ENCODE measurements around the gene GNA14.

GNA14 gene

GRCh38 chr9:77432053-77432452 is 216.1 kb downstream of the GNA14 start:
- no peak overlapping the region for H3K4me3 ChIP-seq (replicated peaks; ENCODE audit: low read depth, low read length)
- no peak for TF ChIP-seq CTCF (IDR thresholded peaks at IDR 0.05; ENCODE audit: low read depth, low read length, missing control alignments)
- no peak for DNase-seq (ENCODE audit: extremely low read depth, low read depth)

GRCh38 chr9:77429928-77430327 is 218.2 kb downstream of the GNA14 start:
- no peak overlapping the region for H3K4me3 ChIP-seq (replicated peaks; ENCODE audit: low read depth, low read length)
- TF ChIP-seq CTCF (IDR thresholded peaks at IDR 0.05; ENCODE audit: low read depth, low read length, missing control alignments) = no peak

DNA sequence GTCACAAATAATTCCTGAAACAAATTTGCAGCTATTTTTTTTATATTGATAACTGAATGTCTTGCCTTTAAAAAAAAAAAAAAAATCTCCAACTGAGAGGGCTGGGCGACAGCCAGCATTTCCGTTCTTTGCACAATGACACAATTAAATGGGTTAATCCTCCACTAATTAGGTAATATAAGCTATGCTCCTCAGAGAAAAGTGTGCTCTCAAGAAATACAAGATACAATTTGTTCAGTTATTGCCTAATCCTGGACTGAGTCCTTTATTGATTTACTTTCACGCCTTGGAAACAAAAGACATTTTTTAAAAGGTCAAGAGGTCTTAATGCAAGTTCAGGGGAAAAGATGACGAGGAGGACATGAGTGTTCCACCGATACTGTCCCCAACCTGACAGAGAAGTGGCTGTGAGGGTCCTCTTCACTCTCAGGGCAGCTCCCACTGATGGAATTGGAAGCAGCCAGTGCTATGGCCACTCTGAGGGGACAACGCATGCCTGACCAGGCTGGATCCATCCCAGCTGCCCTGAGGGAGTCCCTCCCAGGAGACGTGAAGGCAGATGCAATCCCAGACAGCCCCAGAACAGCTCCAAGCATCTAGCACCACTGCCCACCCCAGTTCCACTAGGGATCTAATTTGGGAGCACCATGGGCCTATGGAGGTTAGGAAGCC is 220.7 kb downstream of the GNA14 start:
- no peak for TF ChIP-seq CTCF (IDR thresholded peaks at IDR 0.05; ENCODE audit: low read depth, low read length, missing control alignments)
- DNase-seq (ENCODE audit: extremely low read depth, low read depth) = no peak
- H3K4me3 ChIP-seq (replicated peaks; ENCODE audit: low read depth, low read length) = no peak overlapping the region

More at GRCh38 chr9:77429928-77430327, 218.2 kb downstream of the GNA14 start:
- no peak for DNase-seq (ENCODE audit: extremely low read depth, low read depth)

DNA sequence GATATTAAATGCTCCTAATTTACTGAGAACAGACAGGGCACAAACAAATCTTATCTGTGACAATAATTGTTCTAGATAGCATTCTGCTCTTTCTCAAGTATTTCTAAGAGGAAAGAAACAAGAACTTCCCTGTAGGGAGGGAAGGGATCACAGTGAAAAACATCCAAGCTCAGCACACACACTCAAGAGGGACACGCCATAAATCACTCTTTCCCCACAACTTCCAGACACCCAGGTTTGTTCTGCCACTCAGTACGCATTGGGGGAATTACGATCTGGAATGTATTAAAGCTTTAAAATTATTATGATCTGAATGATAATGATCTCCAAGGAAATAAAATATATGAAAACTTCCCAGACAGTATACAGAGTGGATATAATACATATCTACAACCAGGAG is 221.4 kb downstream of the GNA14 start:
- no peak overlapping the region for H3K4me3 ChIP-seq (replicated peaks; ENCODE audit: low read depth, low read length)
- no peak for DNase-seq (ENCODE audit: extremely low read depth, low read depth)
- no peak for TF ChIP-seq CTCF (IDR thresholded peaks at IDR 0.05; ENCODE audit: low read depth, low read length, missing control alignments)

DNA sequence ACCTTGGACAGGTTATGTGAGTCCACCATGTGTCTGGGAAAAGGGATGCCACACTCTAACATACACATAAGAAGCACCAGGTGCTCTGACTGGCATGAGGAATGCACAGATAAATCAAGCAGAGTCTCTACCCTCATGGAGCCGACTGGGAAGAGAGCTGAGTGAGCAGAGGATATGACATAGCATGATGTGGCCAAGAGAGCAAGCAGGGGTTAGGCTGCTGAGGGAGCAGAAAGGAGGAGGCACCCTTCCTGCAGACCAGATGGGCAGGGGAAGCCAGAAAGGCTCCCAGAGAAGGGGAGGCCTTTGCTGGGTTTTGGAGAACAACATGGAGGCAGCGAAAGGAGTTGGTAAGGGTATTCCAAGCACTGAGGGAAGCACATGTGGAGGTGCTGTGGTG is 223.1 kb downstream of the GNA14 start:
- no peak overlapping the region for H3K4me3 ChIP-seq (replicated peaks; ENCODE audit: low read depth, low read length)
- TF ChIP-seq CTCF (IDR thresholded peaks at IDR 0.05; ENCODE audit: low read depth, low read length, missing control alignments) = no peak
- DNase-seq (ENCODE audit: extremely low read depth, low read depth) = no peak

GRCh38 chr9:77423841-77424240 is 224.3 kb downstream of the GNA14 start:
- no peak for TF ChIP-seq CTCF (IDR thresholded peaks at IDR 0.05; ENCODE audit: low read depth, low read length, missing control alignments)

DNA sequence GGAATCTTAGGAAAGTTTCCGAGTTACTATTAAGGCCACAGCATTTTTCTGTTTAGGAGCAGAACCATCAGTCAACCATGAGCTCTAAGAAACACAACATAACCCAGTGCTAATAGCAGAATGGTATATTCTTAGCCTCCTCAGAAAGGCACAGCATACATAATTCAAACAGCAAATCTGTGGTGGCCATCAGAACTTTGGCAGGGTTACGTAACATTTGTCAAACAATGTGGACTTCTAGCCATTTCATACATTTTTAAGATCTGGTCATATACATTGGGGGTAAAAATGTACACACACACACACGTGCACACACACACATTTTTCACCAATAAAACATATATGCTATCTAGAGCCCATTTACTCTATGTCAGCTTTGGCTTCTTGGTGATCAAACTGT is 225.2 kb downstream of the GNA14 start:
- no peak for DNase-seq (ENCODE audit: extremely low read depth, low read depth)
- TF ChIP-seq CTCF (IDR thresholded peaks at IDR 0.05; ENCODE audit: low read depth, low read length, missing control alignments) = no peak
- no peak overlapping the region for H3K4me3 ChIP-seq (replicated peaks; ENCODE audit: low read depth, low read length)

More at GRCh38 chr9:77423841-77424240, 224.3 kb downstream of the GNA14 start:
- no peak for DNase-seq (ENCODE audit: extremely low read depth, low read depth)
- H3K4me3 ChIP-seq (replicated peaks; ENCODE audit: low read depth, low read length) = no peak overlapping the region
